GM12864 (cell line): ENCODE data around the gene OSCAR.

ENCODE experiments used
- DNase-seq: peaks from one replicate; pipeline ENCODE4 v3.0.0-alpha.2; 2011; ENCODE audit warnings: low read depth
- H3K4me3 ChIP-seq: 2 replicates; pipeline ENCODE4 v1.5.1; 2011; ENCODE audit warnings: mild to moderate bottlenecking, low read depth, low read length, control low read depth
- CTCF ChIP-seq: IDR thresholded peaks from 2 replicates; pipeline ENCODE4 v1.5.1; 2011; ENCODE audit warnings: low read depth, mild to moderate bottlenecking, moderate library complexity, low read length, control low read depth, inconsistent platforms; ENCODE audit errors: missing control alignments

OSCAR gene

DNA sequence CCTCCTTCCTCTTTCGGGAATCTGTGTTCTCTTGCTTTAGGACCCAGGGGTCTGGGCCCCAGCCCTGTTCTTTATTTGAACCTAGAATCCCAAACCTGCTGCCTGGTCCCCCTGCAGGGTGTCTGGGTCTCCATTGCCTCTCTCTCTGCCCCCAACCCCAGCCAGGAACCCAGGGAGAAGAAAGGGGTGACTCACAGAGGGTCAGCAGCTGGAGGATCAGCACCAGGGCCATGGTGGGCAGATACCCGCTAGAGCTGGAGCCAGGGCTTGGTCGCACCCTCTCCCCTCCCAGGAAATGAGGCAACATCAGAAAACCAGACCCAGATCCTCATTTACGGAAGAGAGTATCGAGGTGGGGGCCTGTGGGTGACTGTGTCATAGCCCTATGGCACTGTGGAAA, at the start of gene OSCAR:
Gene OSCAR, minus strand, starts transcription at position 243 of the 400 bp plus-strand sequence. Its CDS starts 11 bp downstream, at position 232.
- DNase-seq: no peak
- TF ChIP-seq CTCF: no peak

DNA sequence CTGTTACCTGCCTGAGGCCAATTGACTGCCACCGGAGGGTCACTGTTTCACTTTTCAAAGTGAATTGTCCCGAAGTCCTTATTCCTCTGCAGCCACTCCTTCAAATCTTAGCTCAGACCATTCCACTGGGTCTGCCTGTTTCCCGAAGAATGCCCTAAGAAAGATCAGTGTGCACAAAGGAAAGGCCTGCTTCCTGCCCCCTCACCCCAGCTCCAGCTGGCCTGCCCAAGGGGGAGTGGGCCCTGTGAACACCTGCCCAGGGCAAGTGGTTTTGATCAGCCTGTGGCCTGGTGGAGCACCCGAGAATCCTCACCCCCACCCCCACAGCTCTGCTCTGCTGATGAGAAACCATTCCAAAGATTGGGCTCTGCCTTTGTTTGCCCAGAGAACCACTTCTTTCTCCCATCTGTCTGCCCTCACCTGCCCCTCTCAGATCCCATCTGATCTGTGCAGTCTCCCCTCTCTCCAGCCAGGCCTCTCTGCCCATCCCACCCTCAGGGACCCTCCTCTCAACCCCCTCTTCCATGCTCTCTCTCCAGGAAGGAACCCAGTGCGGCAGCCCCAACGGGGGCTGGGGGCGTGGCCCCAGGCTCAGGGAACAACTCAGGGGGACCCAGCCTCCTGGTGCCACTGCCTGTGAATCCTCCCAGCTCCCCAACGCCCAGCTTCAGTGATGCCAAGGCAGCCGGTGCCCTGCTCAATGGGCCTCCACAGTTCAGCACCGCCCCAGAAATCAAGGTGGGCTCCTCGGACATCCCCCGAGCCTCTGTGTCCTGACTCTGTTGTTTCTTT, 48.6 kb upstream of the OSCAR start:
- H3K4me3 ChIP-seq: no peak overlapping the region
- no peak for TF ChIP-seq CTCF
- DNase-seq: no peak

More for the DNA sequence above, at the start of gene OSCAR:
- H3K4me3 ChIP-seq: no peak within 1 kb of the TSS

DNA sequence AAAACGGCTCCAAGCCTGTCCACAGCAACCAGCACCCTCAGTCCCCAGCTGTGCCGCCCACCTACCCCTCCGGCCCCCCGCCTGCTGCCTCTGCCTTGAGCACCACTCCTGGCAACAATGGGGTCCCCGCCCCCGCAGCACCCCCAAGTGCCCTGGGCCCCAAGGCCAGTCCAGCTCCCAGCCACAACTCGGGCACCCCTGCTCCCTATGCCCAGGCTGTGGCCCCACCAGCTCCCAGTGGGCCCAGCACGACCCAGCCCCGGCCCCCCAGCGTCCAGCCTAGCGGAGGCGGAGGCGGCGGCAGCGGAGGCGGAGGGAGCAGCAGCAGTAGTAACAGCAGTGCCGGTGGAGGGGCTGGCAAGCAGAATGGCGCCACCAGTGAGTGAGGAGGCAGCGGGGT, 47.6 kb upstream of the OSCAR start:
- H3K4me3 ChIP-seq: no peak overlapping the region
- DNase-seq: no peak
- TF ChIP-seq CTCF: no peak

GRCh38 chr19:54147676-54148075, 47.1 kb upstream of the OSCAR start:
- no peak overlapping the region for H3K4me3 ChIP-seq
- no peak for DNase-seq
- no peak for TF ChIP-seq CTCF

- TF ChIP-seq CTCF: no peak
- no peak for DNase-seq
- no peak overlapping the region for H3K4me3 ChIP-seq
These were observed 45.0 kb upstream of the OSCAR start for GRCh38 chr19:54145541-54146158.

DNA sequence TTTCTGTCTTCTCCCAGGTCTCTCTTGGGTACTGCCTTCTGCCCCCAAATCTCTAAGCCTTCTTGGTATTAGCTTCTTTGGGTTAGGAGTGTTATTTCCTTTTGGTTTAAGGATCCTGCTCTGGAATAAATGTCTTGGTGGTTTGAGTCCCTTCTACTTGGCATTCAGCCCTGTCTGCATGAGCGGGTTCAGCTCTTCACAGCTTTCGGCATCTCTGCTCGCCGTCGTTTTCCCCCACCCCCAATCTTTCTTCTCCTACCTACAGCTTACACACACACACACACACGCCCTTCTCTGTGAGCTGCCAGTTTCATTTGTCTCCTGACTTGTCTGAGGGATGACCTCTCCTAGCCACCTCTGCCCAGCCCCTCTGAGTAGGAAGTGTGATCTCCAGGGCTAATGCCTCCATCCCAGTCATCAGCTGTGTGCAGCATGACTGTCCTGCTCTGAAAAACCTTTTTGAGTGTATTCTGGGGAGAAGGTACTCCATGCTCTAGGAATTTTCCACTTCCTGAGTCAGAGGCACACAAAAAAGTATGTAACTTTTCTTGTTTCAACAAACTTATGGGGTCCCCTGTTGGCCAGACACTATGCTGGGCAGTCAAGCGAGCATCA, 41.7 kb upstream of the OSCAR start:
- no peak for DNase-seq
- TF ChIP-seq CTCF: no peak

More for the DNA sequence above, 41.7 kb upstream of the OSCAR start:
- no peak overlapping the region for H3K4me3 ChIP-seq
